ENCODE data around the gene HSD17B11. TPM values are rescaled to one million over a fixed set of nuclear protein-coding genes. Genes with fewer than 3 reads are reported as not detected.

Gene HSD17B11
- total RNA-seq, 3 donors from 2014 or later (not counting 1 experiment from before 2014, with no cell fraction given): 42.2 to 50.5 (median 49.8) TPM

DNA sequence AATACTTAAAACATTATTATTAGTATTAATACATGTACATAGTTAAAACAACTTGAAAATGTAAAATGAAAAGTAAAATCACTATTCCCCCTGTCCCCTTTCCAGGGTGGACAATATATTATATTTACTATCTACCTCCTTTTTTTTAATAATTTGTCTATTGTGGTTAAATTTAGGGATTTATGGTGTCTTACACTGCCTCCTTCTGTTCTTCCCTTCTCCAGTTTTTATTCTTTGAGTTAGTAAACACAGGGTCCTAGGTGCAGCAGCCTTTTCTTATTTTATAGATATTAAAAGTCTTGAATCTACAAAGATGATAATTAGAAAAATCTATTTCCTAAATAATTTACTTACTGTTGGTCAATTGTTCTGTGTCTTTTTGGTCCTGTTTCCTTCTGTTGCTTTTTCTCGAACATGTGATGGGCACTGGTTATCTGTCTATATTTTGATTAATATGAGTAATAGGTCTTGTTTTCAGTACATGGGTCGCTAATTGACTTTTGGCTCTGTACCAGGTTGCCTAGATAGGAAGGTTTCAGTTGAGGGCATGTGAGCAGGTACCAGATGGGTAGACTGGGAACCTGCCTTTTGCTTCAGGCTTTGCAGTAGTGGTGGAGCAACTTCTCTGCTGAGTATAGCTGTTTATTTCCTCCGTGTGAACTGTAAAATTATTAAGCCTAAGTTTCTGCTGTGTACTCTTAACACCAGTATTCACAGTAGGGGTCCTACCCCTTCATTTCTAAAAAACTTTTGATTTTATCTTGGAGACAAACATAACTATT, 32.5 kb upstream of the HSD17B11 start:
- peaks cover 34 to 37% of the 10 kb centered on the region in 2 donors for H3K4me1 Mint-ChIP-seq
- no peaks in the 10 kb centered on the region for H3K27me3 Mint-ChIP-seq (ENCODE audit: low read depth in 2 of 2)
- peak overlapping the region; percentile 99 for H3K4me3 Mint-ChIP-seq
- intact Hi-C loops (cut with micrococcal nuclease): no loop called here
- H3K27ac Mint-ChIP-seq: peak overlapping the region; percentile 98 to 100
- H3K9me3 Mint-ChIP-seq: no peaks in the 10 kb centered on the region
- DNase-seq (peak in 1 of 2 donors; percentile 25), ATAC-seq (no peak)
- Histone ChIP-seq H3K36me3 (ENCODE audit: control insufficient read depth, insufficient read depth, low read length) (no peaks in the 10 kb centered on the region), H3K4me1 (ENCODE audit: control insufficient read depth, insufficient read depth, low read length) (peaks cover 14% of the 10 kb centered on the region), H3K4me3 (ENCODE audit: low read length) (peak overlapping the region; percentile 64), H3K27me3 (ENCODE audit: control insufficient read depth, insufficient read depth, low read length) (no peaks in the 10 kb centered on the region), H3K9me3 (ENCODE audit: control insufficient read depth, insufficient read depth, low read length) (no peaks in the 10 kb centered on the region), H3K27ac (ENCODE audit: low read length) (no peak overlapping the region)
- WGBS (ENCODE audit: insufficient coverage): 35% methylated on average over 3 of the region's 3 CpGs
- no peaks in the 10 kb centered on the region for H3K36me3 Mint-ChIP-seq
- TF ChIP-seq, protein P1, sequence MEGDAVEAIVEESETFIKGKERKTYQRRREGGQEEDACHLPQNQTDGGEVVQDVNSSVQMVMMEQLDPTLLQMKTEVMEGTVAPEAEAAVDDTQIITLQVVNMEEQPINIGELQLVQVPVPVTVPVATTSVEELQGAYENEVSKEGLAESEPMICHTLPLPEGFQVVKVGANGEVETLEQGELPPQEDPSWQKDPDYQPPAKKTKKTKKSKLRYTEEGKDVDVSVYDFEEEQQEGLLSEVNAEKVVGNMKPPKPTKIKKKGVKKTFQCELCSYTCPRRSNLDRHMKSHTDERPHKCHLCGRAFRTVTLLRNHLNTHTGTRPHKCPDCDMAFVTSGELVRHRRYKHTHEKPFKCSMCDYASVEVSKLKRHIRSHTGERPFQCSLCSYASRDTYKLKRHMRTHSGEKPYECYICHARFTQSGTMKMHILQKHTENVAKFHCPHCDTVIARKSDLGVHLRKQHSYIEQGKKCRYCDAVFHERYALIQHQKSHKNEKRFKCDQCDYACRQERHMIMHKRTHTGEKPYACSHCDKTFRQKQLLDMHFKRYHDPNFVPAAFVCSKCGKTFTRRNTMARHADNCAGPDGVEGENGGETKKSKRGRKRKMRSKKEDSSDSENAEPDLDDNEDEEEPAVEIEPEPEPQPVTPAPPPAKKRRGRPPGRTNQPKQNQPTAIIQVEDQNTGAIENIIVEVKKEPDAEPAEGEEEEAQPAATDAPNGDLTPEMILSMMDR (IDR thresholded peaks at IDR 0.05): no peak

DNA sequence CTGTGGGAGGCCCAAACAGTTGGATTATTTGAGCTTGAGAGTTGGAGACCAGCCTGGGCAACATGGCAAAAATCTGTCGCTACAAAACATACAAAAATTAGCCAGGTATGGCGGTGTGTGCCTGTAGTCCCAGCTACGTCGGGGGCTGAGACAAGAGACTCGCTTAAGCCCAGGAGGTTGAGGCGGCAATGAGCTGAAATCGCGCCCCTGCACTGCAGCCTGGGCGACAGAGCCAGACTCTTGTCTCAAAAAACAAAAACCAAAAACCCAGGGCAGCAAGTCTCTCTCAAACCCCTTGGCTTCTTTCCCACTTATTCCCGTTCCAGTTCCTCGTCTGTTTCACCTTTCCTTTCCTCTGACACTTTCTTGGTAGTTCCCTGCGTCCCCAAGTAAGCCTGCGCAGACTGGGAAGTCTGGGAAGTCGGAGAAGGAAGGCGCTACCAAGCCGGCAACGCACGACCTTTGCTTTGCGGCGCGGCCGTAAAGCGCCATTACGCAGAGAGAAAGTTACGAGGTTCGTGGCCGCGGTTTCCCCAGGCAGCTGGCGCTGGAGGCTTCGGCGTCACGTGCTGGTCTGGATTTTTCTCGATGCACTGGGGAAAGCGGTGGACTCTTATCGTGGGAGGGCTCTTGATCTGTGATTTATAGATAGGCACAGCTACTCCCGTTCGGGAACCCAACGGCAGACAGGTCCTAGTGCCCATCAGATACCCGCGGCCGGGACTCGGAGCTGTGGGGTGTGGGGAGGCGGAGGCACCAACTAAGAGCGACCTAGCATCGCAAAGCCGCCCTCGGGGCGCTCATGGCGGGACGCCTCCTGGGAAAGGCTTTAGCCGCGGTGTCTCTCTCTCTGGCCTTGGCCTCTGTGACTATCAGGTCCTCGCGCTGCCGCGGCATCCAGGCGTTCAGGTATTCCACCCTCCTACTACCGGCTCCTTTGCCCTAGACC, 31.4 kb upstream of the HSD17B11 start, which contains the start of gene NUDT9:
NUDT9 (plus strand) TSS at position 470 of the 949 bp plus-strand sequence; CDS start at position 803, 333 bp downstream.
- no peaks in the 10 kb centered on the region for H3K36me3 Mint-ChIP-seq
- intact Hi-C loops (cut with micrococcal nuclease): loop anchor here (1.0 kb wide), 2 partner anchors 31 to 43 kb away; partner anchors contain the start of gene HSD17B11

DNA sequence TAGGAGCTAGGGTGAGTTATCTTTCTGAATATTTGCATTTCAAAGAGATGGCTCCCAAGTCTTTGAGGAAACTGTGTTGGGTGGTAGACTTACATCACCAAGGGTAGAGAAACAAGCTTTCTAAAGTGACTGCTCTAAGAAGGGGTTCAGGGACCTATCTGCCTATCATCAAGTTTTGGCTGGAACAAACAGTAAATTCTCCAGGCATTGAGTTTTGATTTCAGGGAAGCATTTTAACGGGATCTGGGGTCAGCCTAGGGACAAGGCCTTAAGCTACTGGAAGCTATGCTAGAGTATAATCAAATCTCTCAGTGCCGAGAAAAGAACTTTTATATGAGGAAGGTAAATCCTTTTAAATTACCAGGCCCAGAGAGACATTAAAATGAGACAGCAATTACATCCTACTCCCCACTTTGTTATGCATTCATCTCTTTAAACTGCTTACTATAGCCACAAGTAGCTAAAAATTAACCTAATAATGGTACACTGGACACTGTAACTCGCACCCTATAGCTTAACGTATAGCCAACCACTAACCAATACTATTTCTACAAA, 29.4 kb upstream of the HSD17B11 start:
- no peak overlapping the region for H3K27ac Mint-ChIP-seq

More for the DNA sequence above, 31.4 kb upstream of the HSD17B11 start, which contains the start of gene NUDT9:
- Mint-ChIP-seq H3K4me3 (peak within 1 kb of the TSS; percentile 99), H3K27me3 (ENCODE audit: low read depth in 2 of 2) (no peaks in the 10 kb centered on the region), H3K9me3 (no peaks in the 10 kb centered on the region), H3K4me1 (peaks cover 34% of the 10 kb centered on the region in 2 donors), H3K27ac (peak within 1 kb of the TSS; percentile 98 to 100)
- Histone ChIP-seq H3K27ac (ENCODE audit: low read length) (peak within 1 kb of the TSS; percentile 76), H3K36me3 (ENCODE audit: control insufficient read depth, insufficient read depth, low read length) (no peaks in the 10 kb centered on the region), H3K27me3 (ENCODE audit: control insufficient read depth, insufficient read depth, low read length) (no peaks in the 10 kb centered on the region), H3K4me1 (ENCODE audit: control insufficient read depth, insufficient read depth, low read length) (peaks cover 14% of the 10 kb centered on the region), H3K9me3 (ENCODE audit: control insufficient read depth, insufficient read depth, low read length) (no peaks in the 10 kb centered on the region), H3K4me3 (ENCODE audit: low read length) (peak within 1 kb of the TSS; percentile 64)
- WGBS (ENCODE audit: insufficient coverage): under 1% methylated on average over 52 of the region's 58 CpGs
- DNase-seq: peak; percentile 91 to 93
- peak; percentile 85 to 92 (median 88) for ATAC-seq
- TF ChIP-seq, protein P1 (IDR thresholded peaks at IDR 0.05): no peak

More for the DNA sequence above, 29.4 kb upstream of the HSD17B11 start:
- no peaks in the 10 kb centered on the region for H3K36me3 Mint-ChIP-seq
- intact Hi-C loops (cut with micrococcal nuclease): no loop called here
- DNase-seq: no peak
- H3K27ac ChIP-seq (ENCODE audit: low read length): no peak overlapping the region
- H3K4me3 Mint-ChIP-seq: peak overlapping the region; percentile 42
- no peaks in the 10 kb centered on the region for H3K36me3 ChIP-seq (ENCODE audit: control insufficient read depth, insufficient read depth, low read length)
- H3K9me3 ChIP-seq (ENCODE audit: control insufficient read depth, insufficient read depth, low read length): no peaks in the 10 kb centered on the region
- no peak overlapping the region for H3K4me3 ChIP-seq (ENCODE audit: low read length)
- peaks cover 14% of the 10 kb centered on the region for H3K4me1 ChIP-seq (ENCODE audit: control insufficient read depth, insufficient read depth, low read length)
- TF ChIP-seq, protein P1 (IDR thresholded peaks at IDR 0.05): no peak
- no peak for ATAC-seq
- H3K27me3 Mint-ChIP-seq (ENCODE audit: low read depth in 2 of 2): peaks cover 0 to 4% of the 10 kb centered on the region in 2 donors
- no peaks in the 10 kb centered on the region for H3K9me3 Mint-ChIP-seq
- WGBS (ENCODE audit: insufficient coverage): 96% methylated on average over 3 of the region's 4 CpGs
- peaks cover 34% of the 10 kb centered on the region in 2 donors for H3K4me1 Mint-ChIP-seq
- H3K27me3 ChIP-seq (ENCODE audit: control insufficient read depth, insufficient read depth, low read length): no peaks in the 10 kb centered on the region
